ENCODE results near the gene VAPA.

Gene VAPA

GRCh38 chr18:9992300-9992972, 78.6 kb downstream of the VAPA start:
- DNase-seq (ENCODE audit: low read depth) = no peak
- H3K4me3 ChIP-seq (ENCODE audit: low read depth, low read length) = no peak overlapping the region

- H3K4me3 ChIP-seq (ENCODE audit: low read depth, low read length) = no peak overlapping the region
- DNase-seq (ENCODE audit: low read depth) = no peak
These were observed 79.2 kb downstream of the VAPA start for GRCh38 chr18:9992973-9993520.

DNA sequence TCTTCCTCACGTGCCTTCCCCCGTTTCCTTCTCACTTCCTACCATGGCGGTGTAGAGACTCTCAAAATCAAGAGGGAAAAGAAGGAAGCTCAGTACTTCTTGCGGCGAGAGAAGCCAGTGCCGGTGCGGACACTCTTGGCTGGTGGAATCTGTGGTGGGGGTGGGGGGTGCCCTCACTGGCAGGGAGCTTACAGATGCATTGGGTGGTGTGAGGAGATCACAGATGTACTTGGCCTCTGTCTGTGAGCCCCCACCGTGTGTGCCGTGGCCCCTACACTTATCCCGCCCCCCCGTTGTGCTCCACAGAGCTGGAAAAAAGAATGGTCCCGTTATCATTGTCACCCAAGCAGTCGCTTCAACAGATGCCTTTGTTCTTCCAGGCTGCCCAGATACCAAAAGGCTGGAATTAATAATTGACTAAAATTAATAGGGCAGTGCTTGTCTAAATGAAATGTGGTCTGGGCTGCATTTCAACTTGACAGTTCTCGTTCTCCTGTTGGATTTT, 79.8 kb downstream of the VAPA start:
- H3K4me3 ChIP-seq (ENCODE audit: low read depth, low read length) = no peak overlapping the region
- DNase-seq (ENCODE audit: low read depth) = no peak

- no peak for DNase-seq (ENCODE audit: low read depth)
- H3K4me3 ChIP-seq (ENCODE audit: low read depth, low read length) = no peak overlapping the region
These were observed 80.3 kb downstream of the VAPA start for GRCh38 chr18:9994026-9994570.

DNA sequence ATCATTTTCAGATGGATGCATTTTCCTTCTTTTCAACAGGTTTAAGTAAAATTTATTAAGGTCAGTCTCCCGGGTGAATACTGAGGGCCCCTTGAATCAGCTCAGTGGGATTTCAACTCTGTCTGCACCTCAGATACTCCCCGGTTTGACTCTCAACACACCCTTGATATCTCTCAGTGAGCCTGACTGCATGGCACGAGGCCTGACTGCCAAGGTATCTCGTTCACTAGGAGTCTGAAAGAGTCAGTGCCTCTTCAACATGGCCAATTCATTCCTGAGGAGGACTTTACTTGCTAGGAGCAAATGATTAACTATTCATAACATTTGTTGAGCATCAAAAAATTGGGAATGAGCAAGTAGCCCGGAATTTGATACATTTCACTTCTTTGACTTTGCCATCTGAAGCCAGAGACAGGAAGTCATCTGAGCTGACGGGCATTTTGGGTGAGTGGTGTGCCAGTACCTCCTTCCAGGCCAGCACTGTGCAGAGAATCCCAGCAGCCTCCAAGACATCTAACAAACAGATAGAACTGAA, 81.0 kb downstream of the VAPA start:
- no peak for DNase-seq (ENCODE audit: low read depth)
- H3K4me3 ChIP-seq (ENCODE audit: low read depth, low read length) = no peak overlapping the region

GRCh38 chr18:9995631-9996030, 81.8 kb downstream of the VAPA start:
- no peak overlapping the region for H3K4me3 ChIP-seq (ENCODE audit: low read depth, low read length)
- no peak for DNase-seq (ENCODE audit: low read depth)

DNA sequence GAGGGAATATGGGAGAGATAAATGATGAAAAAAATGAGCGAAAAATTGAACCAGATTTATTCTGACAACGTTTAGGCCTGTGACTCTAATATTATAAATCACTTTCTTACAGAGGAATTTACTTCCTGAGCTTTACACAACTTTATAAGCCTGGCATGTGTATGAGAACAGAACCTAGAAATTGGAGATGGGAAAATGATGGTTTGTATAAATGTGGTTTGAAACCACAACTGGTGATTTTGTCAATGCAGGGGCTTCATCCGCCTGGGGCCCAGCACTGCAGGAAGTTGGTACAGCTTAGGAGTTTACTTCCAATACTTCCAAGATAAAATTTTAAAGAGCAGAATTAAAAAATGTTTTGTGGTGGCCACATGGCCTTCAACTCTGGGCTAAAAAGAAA, 82.3 kb downstream of the VAPA start:
- DNase-seq (ENCODE audit: low read depth) = no peak
- H3K4me3 ChIP-seq (ENCODE audit: low read depth, low read length) = no peak overlapping the region

DNA sequence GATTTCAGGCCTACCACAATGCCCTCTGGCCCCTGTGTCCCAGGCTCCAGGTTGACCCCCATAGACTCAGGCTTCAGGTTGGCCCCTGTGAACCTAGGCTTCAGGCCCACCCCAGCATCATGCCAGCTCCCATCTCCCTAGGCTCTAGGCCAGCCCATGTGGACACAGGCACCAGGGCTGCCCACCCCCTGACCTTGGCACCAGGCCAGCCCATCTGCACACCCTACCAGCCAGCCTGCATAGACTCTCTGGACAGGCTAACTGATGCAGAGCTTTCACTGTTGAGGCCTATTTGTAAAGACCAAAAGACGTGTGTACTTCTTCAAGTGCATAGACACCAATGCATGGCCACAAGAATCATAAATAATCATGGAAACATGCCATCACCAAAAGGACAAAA, 83.9 kb downstream of the VAPA start:
- no peak overlapping the region for H3K4me3 ChIP-seq (ENCODE audit: low read depth, low read length)
- DNase-seq (ENCODE audit: low read depth) = no peak

DNA sequence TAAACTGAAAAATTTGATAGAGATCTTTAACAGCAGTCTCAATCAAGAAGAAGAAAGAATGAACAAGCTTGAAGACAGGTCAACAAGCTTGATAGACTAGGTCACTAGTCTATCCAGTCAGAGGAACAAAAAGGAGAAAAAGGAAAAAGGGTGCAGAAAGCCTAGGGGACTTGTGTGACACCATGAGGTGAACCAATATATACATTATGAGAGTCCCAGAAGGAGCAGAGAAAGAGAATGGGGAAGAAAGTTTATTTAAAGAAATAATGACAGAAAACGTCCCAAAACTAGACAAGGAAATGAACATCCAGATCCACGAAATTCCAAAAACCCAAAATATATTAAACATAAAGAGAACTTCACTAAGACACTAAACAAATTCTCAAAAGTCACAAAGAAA, 84.5 kb downstream of the VAPA start:
- no peak for DNase-seq (ENCODE audit: low read depth)
- no peak overlapping the region for H3K4me3 ChIP-seq (ENCODE audit: low read depth, low read length)

DNA sequence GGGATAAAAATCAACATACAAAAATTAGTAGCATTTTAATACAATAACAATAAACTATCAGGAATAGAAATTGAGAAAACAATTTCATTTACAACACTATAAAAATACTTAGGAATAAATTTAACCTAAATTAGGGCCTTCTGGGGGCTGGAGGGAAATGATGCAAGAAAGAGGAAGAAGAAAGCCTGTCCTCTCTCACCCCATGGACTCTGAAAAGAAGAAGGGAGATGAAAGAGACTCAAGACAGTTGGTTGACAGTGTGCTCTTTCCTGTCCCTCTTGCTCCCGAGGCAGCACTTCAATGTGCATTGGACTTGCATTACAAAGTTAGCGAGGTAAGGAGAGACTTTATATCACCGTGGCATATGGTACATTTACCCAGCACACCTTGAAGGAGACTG, 88.5 kb downstream of the VAPA start:
- no peak for DNase-seq (ENCODE audit: low read depth)

DNA sequence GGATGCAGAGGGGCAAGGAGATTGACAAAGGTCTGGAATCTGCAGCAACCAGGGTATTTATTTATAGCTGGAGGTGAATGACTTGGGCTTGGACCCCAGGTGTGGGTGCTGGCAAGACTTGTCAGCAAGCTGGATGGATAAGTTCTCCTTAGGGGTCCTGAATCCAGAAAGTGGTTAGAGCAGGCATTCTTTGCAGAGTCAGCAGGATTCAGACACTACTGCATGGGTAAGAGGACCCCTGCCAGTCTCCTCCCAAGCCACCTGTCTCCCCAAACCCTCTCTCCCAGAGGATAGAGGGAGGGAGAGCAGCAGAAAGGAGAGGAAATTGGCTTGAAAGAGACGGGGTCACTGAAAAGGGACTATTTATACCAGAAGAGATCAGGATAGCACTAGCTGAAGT, 89.5 kb downstream of the VAPA start:
- no peak overlapping the region for H3K4me3 ChIP-seq (ENCODE audit: low read depth, low read length)
- no peak for DNase-seq (ENCODE audit: low read depth)

More for the DNA sequence above, 88.5 kb downstream of the VAPA start:
- H3K4me3 ChIP-seq (ENCODE audit: low read depth, low read length) = no peak overlapping the region

GRCh38 chr18:10003866-10004265, 90.0 kb downstream of the VAPA start:
- H3K4me3 ChIP-seq (ENCODE audit: low read depth, low read length) = no peak overlapping the region
- no peak for DNase-seq (ENCODE audit: low read depth)

- no peak for DNase-seq (ENCODE audit: low read depth)
- H3K4me3 ChIP-seq (ENCODE audit: low read depth, low read length) = no peak overlapping the region
These were observed 92.6 kb downstream of the VAPA start for GRCh38 chr18:10006311-10006893.

DNA sequence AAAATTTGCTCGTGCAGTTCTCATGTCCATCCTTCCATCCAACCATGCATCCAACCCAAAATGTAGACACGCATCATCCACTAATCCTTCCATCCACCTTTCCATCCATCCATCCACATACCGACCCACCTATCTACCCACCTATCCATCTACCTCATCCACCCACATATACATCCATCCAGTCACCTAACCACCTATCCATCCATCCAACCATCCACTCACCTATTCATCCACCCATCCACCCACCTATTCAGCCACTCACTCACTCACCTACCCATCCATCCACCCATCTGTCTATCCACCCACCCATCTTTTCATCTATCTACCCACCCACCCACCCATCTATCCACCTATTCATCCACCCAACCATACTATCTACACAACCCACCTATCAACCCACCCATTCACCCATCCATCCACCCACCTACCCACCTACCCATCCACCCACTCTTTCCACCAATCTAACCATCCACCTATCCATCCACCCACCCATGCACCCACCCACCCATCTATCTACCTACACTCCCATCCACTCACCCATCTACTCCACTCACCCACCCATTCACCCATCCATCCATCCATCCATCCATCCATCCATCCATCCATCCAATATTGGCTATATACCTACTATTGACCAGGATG, 94.3 kb downstream of the VAPA start:
- DNase-seq (ENCODE audit: low read depth) = no peak
- H3K4me3 ChIP-seq (ENCODE audit: low read depth, low read length) = no peak overlapping the region
